Suprapubic skin (tissue), 4 donors: ENCODE results near the gene GPR176. TPM values are rescaled to one million over a fixed set of nuclear protein-coding genes. Genes with fewer than 3 reads are reported as not detected.

Experiments
- DNase-seq, 2 donors: peaks; one replicate each; pipeline ENCODE4 v3.0.0-alpha.2; 2019; ENCODE audit warnings: low spot score in 2 of 2
- H3K27ac ChIP-seq: fragments of 200-600 bp; sonication (generic); one replicate; pipeline ENCODE4 v1.5.1; 2019
- H3K27me3 ChIP-seq: fragments of 200-600 bp; sonication (generic); one replicate; pipeline ENCODE4 v1.5.1; 2019
- H3K36me3 ChIP-seq: fragments of 200-600 bp; sonication (generic); one replicate; pipeline ENCODE4 v1.5.1; 2019
- H3K4me1 ChIP-seq: fragments of 200-600 bp; sonication (generic); one replicate; pipeline ENCODE4 v1.5.1; 2019
- H3K4me3 ChIP-seq: fragments of 200-600 bp; sonication (generic); one replicate; pipeline ENCODE4 v1.5.1; 2019; ENCODE audit warnings: mild to moderate bottlenecking
- H3K9me3 ChIP-seq: fragments of 200-600 bp; sonication (generic); one replicate; pipeline ENCODE4 v1.5.1; 2019
- CTCF ChIP-seq, 2 donors: fragments of 200-600 bp in 1 of 2; fragments of 450-650 bp in 1 of 2; sonication (generic) in 1 of 2; IDR thresholded peaks; one replicate each; pipeline ENCODE4 v1.5.1; 2016 to 2019; ENCODE audit warnings: antibody characterized with exemption in 2 of 2, mild to moderate bottlenecking in 1 of 2, moderate library complexity in 1 of 2
- EP300 ChIP-seq: sonication (generic); formaldehyde crosslinking; IDR thresholded peaks from one replicate; pipeline ENCODE4 v1.6.1; 2017; ENCODE audit warnings: antibody characterized with exemption
- POLR2A ChIP-seq, 2 donors: fragments of 450-650 bp; IDR thresholded peaks; one replicate each; pipeline ENCODE4 v1.6.1; 2017; ENCODE audit warnings: antibody characterized with exemption in 2 of 2, mild to moderate bottlenecking in 2 of 2, moderate library complexity in 2 of 2
- POLR2AphosphoS5 ChIP-seq, 3 donors: sonication (generic); formaldehyde crosslinking; IDR thresholded peaks; one replicate each; pipeline ENCODE4 v1.6.1; 2017; ENCODE audit warnings: antibody characterized with exemption in 3 of 3
- WGBS: methylation state at CpG from one replicate; pipeline ENCODE4 v1.1.5; 2018; 5-methylcytosine and 5-hydroxymethylcytosine counted together
- total RNA-seq, 4 donors: library from RNA; depleted of rRNA; stranded (reverse); fragments of >200 nt; gene quantifications; one replicate each; pipeline ENCODE4 v1.1.0, GENCODE V29; 2016

Gene GPR176
- total RNA-seq, 4 donors from 2014 or later = 1.3 to 4.2 (median 2.1) TPM

GRCh38 chr15:39961051-39961450 lies 41.0 kb upstream of the GPR176 start:
- H3K27ac ChIP-seq = no peak overlapping the region
- no peaks in the 10 kb centered on the region for H3K4me1 ChIP-seq
- H3K4me3 ChIP-seq = no peak overlapping the region
- peaks cover 49% of the 10 kb centered on the region for H3K36me3 ChIP-seq
- no peaks in the 10 kb centered on the region for H3K27me3 ChIP-seq
- WGBS = 86% methylated on average over 1 of the region's 1 CpG
- no peak for DNase-seq
- TF ChIP-seq POLR2AphosphoS5 (IDR thresholded peaks at IDR 0.05) (no peak), EP300 (no peak), POLR2A (IDR thresholded peaks at IDR 0.05) (no peak), CTCF (IDR thresholded peaks at IDR 0.05) (no peak)
- H3K9me3 ChIP-seq = no peaks in the 10 kb centered on the region

GRCh38 chr15:39960411-39960810 lies 40.3 kb upstream of the GPR176 start:
- no peaks in the 10 kb centered on the region for H3K27me3 ChIP-seq
- DNase-seq = no peak
- H3K27ac ChIP-seq = no peak overlapping the region
- H3K4me3 ChIP-seq = no peak overlapping the region
- 87% methylated on average over 3 of the region's 3 CpGs for WGBS
- H3K4me1 ChIP-seq = no peaks in the 10 kb centered on the region
- no peak for TF ChIP-seq POLR2AphosphoS5 (IDR thresholded peaks at IDR 0.05)
- TF ChIP-seq CTCF (IDR thresholded peaks at IDR 0.05) = no peak
- TF ChIP-seq POLR2A (IDR thresholded peaks at IDR 0.05) = no peak
- no peak for TF ChIP-seq EP300
- no peaks in the 10 kb centered on the region for H3K9me3 ChIP-seq
- peaks cover 49% of the 10 kb centered on the region for H3K36me3 ChIP-seq

DNA sequence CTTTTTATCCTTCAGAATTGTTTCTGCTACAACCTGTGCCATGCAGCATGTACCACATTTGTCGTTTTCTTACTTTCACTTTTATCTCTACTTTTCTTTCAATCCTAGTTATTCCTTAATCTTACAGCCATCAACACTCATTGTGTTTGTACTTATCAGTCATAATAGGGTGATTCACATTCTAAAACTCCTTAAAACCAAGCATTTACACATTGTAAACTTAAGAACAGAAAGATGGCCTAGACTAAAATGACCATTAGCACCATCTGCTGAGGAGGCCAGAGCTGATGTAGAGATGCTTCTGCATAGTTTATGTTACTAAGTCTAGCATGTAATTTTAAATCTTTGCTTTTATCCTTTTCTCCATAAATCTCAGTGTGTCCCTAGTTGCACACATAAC lies 39.3 kb upstream of the GPR176 start:
- 94% methylated on average over 1 of the region's 1 CpG for WGBS
- no peak for TF ChIP-seq POLR2AphosphoS5 (IDR thresholded peaks at IDR 0.05)
- TF ChIP-seq CTCF (IDR thresholded peaks at IDR 0.05) = no peak
- no peak for TF ChIP-seq EP300
- Histone ChIP-seq H3K4me1 (no peaks in the 10 kb centered on the region), H3K4me3 (no peak overlapping the region), H3K9me3 (no peaks in the 10 kb centered on the region), H3K36me3 (peaks cover 56% of the 10 kb centered on the region), H3K27me3 (no peaks in the 10 kb centered on the region), H3K27ac (no peak overlapping the region)
- DNase-seq = no peak

GRCh38 chr15:39957481-39957880 lies 37.4 kb upstream of the GPR176 start:
- Histone ChIP-seq H3K4me3 (no peak overlapping the region), H3K27me3 (no peaks in the 10 kb centered on the region), H3K4me1 (no peaks in the 10 kb centered on the region), H3K36me3 (peaks cover 61% of the 10 kb centered on the region), H3K27ac (no peak overlapping the region), H3K9me3 (no peaks in the 10 kb centered on the region)
- 57% methylated on average over 1 of the region's 1 CpG for WGBS
- no peak for DNase-seq
- no peak for TF ChIP-seq CTCF (IDR thresholded peaks at IDR 0.05)
- TF ChIP-seq POLR2AphosphoS5 (IDR thresholded peaks at IDR 0.05) = no peak
- TF ChIP-seq POLR2A (IDR thresholded peaks at IDR 0.05) = no peak
- no peak for TF ChIP-seq EP300

- Histone ChIP-seq H3K9me3 (no peaks in the 10 kb centered on the region), H3K4me3 (no peak overlapping the region), H3K27ac (no peak overlapping the region), H3K27me3 (no peaks in the 10 kb centered on the region), H3K4me1 (no peaks in the 10 kb centered on the region), H3K36me3 (peaks cover 76% of the 10 kb centered on the region)
- WGBS = 46% methylated on average over 4 of the region's 4 CpGs
- no peak for DNase-seq
- TF ChIP-seq POLR2AphosphoS5 (IDR thresholded peaks at IDR 0.05) (no peak), POLR2A (IDR thresholded peaks at IDR 0.05) (no peak), EP300 (no peak)
These were observed 33.5 kb upstream of the GPR176 start for GRCh38 chr15:39953521-39953920.

DNA sequence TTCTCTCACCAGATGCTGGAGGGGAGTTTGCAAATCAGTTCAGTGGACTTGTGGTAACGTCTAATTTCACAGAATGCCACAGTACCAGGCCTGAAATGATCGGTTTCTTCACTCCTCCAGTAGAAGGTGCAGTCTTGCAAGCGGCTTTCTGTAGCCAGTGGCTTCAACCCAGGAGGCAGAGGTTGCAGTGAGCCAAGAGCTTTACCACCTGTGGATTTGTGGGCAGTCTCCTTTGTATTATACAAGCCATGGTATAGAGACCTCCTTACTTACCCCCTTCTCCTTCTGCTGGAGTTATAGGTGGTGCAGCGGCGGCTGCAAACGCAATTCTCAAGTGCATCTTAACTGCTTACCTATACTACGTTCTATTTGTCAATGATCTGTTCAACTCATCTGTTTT lies 31.5 kb upstream of the GPR176 start:
- no peak overlapping the region for H3K27ac ChIP-seq
- DNase-seq = no peak
- peaks cover 64% of the 10 kb centered on the region for H3K36me3 ChIP-seq
- no peaks in the 10 kb centered on the region for H3K9me3 ChIP-seq
- no peaks in the 10 kb centered on the region for H3K27me3 ChIP-seq
- TF ChIP-seq EP300 (no peak), CTCF (IDR thresholded peaks at IDR 0.05) (no peak), POLR2AphosphoS5 (IDR thresholded peaks at IDR 0.05) (no peak), POLR2A (IDR thresholded peaks at IDR 0.05) (no peak)
- 96% methylated on average over 7 of the region's 7 CpGs for WGBS
- H3K4me1 ChIP-seq = no peaks in the 10 kb centered on the region
- no peak overlapping the region for H3K4me3 ChIP-seq
